B cell (primary cell): ENCODE measurements around the gene CACNA2D2. TPM values are rescaled to one million over a fixed set of nuclear protein-coding genes. Genes with fewer than 3 reads are reported as not detected.

Experiments
- ATAC-seq: fragments of 200-7000 bp; cut with Tn5 transposase; one replicate; pipeline ENCODE4 v1.10.0; 2021; ENCODE audit warnings: low read depth, mild to moderate bottlenecking, moderate number of reproducible peaks, moderate library complexity
- CTCF ChIA-PET: fragments of 350-600 bp; sonication (Branson Sonifier 250); formaldehyde crosslinking; loops from one replicate; lab custom pipeline; 2021; ENCODE audit warnings: antibody characterized with exemption, inconsistent platforms; lab: Charles Lee
- POLR2A ChIA-PET: fragments of 350-600 bp; sonication (Branson Sonifier 250); formaldehyde crosslinking; loops from one replicate; lab custom pipeline; 2021; ENCODE audit warnings: antibody characterized with exemption; lab: Charles Lee
- DNase-seq: peaks from one replicate; pipeline ENCODE4 v3.0.0; 2013
- H2AFZ ChIP-seq: 2 replicates; pipeline ENCODE4 v1.6.1; 2012; ENCODE audit warnings: mild to moderate bottlenecking, low read depth, low read length; ENCODE audit not compliant: insufficient read depth, poor library complexity, severe bottlenecking
- H3K27ac ChIP-seq, 2 donors: 1 replicate in 1 of 2; 2 replicates in 1 of 2; pipeline ENCODE4 v1.5.1; 2012 to 2013; ENCODE audit warnings: low read length in 2 of 2, mild to moderate bottlenecking in 2 of 2, moderate library complexity in 1 of 2
- H3K27me3 ChIP-seq, 4 experiments: fragments of 200-600 bp in 1 of 4; sonication (generic) in 1 of 4; replicated peaks in 1 of 4; 1 replicate in 2 of 4; 2 replicates in 2 of 4; pipeline versions ENCODE4 v1.6.1 to v1.7.0; 2013 to 2016; ENCODE audit warnings: low read length in 3 of 4, mild to moderate bottlenecking in 2 of 4, mixed read lengths in 1 of 4, moderate library complexity in 1 of 4; ENCODE audit not compliant: insufficient read depth in 4 of 4, control insufficient read depth in 3 of 4; ENCODE audit errors: control extremely low read depth in 1 of 4
- H3K36me3 ChIP-seq, 2 experiments: replicated peaks in 1 of 2; 1 replicate in 1 of 2; 2 replicates in 1 of 2; pipeline versions ENCODE4 v1.6.1 to v1.7.1; 2013; ENCODE audit warnings: low read length in 1 of 2; ENCODE audit not compliant: insufficient read depth in 2 of 2, control insufficient read depth in 1 of 2; ENCODE audit errors: control extremely low read depth in 1 of 2, extremely low read depth in 1 of 2
- H3K4me1 ChIP-seq, 2 donors: fragments of 200-600 bp in 1 of 2; sonication (generic) in 1 of 2; 1 replicate in 1 of 2; 2 replicates in 1 of 2; pipeline versions ENCODE4 v1.5.1 to v1.6.1; 2013 to 2017; ENCODE audit warnings: low read length in 2 of 2; ENCODE audit not compliant: control insufficient read depth in 2 of 2, insufficient read depth in 2 of 2
- H3K4me2 ChIP-seq: replicated peaks from 2 replicates; pipeline ENCODE3; 2012; ENCODE audit warnings: mild to moderate bottlenecking, low read depth, low read length; ENCODE audit not compliant: poor library complexity, severe bottlenecking
- H3K4me3 ChIP-seq, 5 experiments: fragments of 200-600 bp in 1 of 5; sonication (generic) in 1 of 5; 1 replicate in 3 of 5; 2 replicates in 2 of 5; pipeline versions ENCODE4 v1.5.1 to v1.7.0; 2011 to 2016; ENCODE audit warnings: low read length in 4 of 5, mild to moderate bottlenecking in 4 of 5, low read depth in 2 of 5, control low read depth in 1 of 5, moderate library complexity in 1 of 5; ENCODE audit not compliant: insufficient read depth in 1 of 5; ENCODE audit errors: control extremely low read depth in 1 of 5, extremely low read depth in 1 of 5
- H3K79me2 ChIP-seq: fragments of 200-600 bp; sonication (generic); one replicate; pipeline ENCODE4 v1.6.0; 2016; ENCODE audit warnings: low read length; ENCODE audit not compliant: control insufficient read depth, insufficient read depth
- H3K9ac ChIP-seq: fragments of 200-600 bp; sonication (generic); 2 replicates; pipeline ENCODE4 v1.6.1; 2017; ENCODE audit warnings: mild to moderate bottlenecking, low read length, moderate library complexity
- H3K9me3 ChIP-seq, 3 donors: one replicate each; pipeline versions ENCODE4 v1.6.1 to v1.7.1; 2013; ENCODE audit warnings: low read length in 2 of 3; ENCODE audit not compliant: control insufficient read depth in 2 of 3, insufficient read depth in 1 of 3; ENCODE audit errors: control extremely low read depth in 1 of 3
- H4K20me1 ChIP-seq: 2 replicates; pipeline ENCODE4 v1.6.0; 2012; ENCODE audit warnings: mild to moderate bottlenecking, low read length; ENCODE audit not compliant: insufficient read depth, control insufficient read depth, poor library complexity, severe bottlenecking
- H3K27ac Mint-ChIP-seq: one replicate; pipeline ENCODE4 v1.8.0; 2021; ENCODE audit warnings: mixed read lengths
- H3K27me3 Mint-ChIP-seq: one replicate; pipeline ENCODE4 v1.8.0; 2021; ENCODE audit warnings: mixed read lengths
- H3K4me1 Mint-ChIP-seq: one replicate; pipeline ENCODE4 v1.8.0; 2021; ENCODE audit warnings: mixed read lengths
- H3K4me3 Mint-ChIP-seq: one replicate; pipeline ENCODE4 v1.8.0; 2021; ENCODE audit warnings: mixed read lengths
- H3K9me3 Mint-ChIP-seq: one replicate; pipeline ENCODE4 v1.8.0; 2022; ENCODE audit warnings: mixed read lengths; ENCODE audit not compliant: insufficient read depth
- EZH2 ChIP-seq: IDR thresholded peaks from 2 replicates; pipeline ENCODE4 v1.6.1; 2012; ENCODE audit warnings: borderline replicate concordance, low read depth, mild to moderate bottlenecking, moderate library complexity, low read length; ENCODE audit not compliant: insufficient read depth, poor library complexity, severe bottlenecking
- WGBS: methylation state at CpG from one replicate; pipeline ENCODE4 v1.1.5; 2013; ENCODE audit warnings: missing lambda C conversion rate; ENCODE audit not compliant: insufficient coverage; 5-methylcytosine and 5-hydroxymethylcytosine counted together
- intact Hi-C: fragments of 100-400 bp; cut with micrococcal nuclease; formaldehyde crosslinking; loops from one replicate; pipeline ENCODE4 v1.10.0; 2022
- polyA plus RNA-seq: library from polyadenylated mRNA; depleted of rRNA; stranded (reverse); fragments of >200 nt; gene quantifications from 2 replicates; pipeline ENCODE4 v1.2.3, GENCODE V29; 2012
- total RNA-seq, 2 donors: library from RNA; stranded (reverse); fragments of 120-200 nt in 1 of 2; gene quantifications; 1 replicate in 1 of 2; 2 replicates in 1 of 2; pipeline versions ENCODE4 v1.2.3 to v1.2.4, GENCODE V29; 2013 to 2022
- TF ChIP-seq, protein P1 (sequence below): fragments of 200-600 bp; IDR thresholded peaks from one replicate; pipeline ENCODE4 v1.8.0; 2022; ENCODE audit warnings: antibody characterized with exemption, mild to moderate bottlenecking

CACNA2D2 gene
- total and polyA plus RNA-seq, 2 donors (not counting 1 experiment from before 2014, with no cell fraction given): 0.69 to 1.2 TPM

DNA sequence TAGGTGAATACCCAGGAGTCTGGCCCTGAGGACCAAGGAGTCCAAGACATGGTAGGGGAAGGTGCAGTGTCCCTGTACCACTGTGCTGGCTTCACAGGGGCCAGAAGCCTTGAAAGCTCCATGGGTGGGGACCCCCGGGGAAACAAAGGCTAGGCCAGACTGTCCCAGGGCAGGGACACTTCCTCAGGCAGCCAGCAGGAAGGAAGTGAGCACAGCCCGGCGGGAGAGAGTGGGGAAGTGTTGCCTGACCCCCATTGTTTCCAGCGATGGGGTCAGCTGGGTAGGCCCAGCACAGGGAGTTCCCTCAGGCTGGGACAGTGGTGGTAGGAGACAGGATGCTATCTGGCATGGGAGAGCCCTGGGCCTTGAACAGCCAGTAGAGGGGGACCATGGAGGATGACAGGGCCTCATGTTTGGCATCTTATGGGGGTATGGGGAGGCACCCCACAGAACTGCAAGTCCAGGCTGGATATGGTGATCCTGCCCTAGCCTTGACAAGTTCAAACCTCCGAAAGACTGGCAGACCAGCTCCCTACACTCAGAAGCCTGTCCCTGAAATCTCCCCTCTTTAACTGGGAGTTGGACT, 179.7 kb downstream of the CACNA2D2 start:
- H3K9me3 Mint-ChIP-seq: no peaks in the 10 kb centered on the region
- peak overlapping the region; percentile 87 for H3K4me3 Mint-ChIP-seq
- Histone ChIP-seq H3K4me3 (no peak overlapping the region), H2AFZ (no peak overlapping the region), H3K4me2 (no peak overlapping the region), H4K20me1 (peaks cover 11% of the 10 kb centered on the region), H3K27me3 (no peaks in the 10 kb centered on the region), H3K4me1 (peaks cover 28 to 53% of the 10 kb centered on the region in 2 donors), H3K9me3 (peaks cover 0 to 3% (median 0%) of the 10 kb centered on the region in 3 donors), H3K36me3 (peaks cover 0 to 18% of the 10 kb centered on the region in 2 experiments), H3K9ac (no peak overlapping the region), H3K79me2 (peaks cover 21% of the 10 kb centered on the region), H3K27ac (no peak overlapping the region)
- peaks cover 50% of the 10 kb centered on the region for H3K4me1 Mint-ChIP-seq
- TF ChIP-seq, protein P1, sequence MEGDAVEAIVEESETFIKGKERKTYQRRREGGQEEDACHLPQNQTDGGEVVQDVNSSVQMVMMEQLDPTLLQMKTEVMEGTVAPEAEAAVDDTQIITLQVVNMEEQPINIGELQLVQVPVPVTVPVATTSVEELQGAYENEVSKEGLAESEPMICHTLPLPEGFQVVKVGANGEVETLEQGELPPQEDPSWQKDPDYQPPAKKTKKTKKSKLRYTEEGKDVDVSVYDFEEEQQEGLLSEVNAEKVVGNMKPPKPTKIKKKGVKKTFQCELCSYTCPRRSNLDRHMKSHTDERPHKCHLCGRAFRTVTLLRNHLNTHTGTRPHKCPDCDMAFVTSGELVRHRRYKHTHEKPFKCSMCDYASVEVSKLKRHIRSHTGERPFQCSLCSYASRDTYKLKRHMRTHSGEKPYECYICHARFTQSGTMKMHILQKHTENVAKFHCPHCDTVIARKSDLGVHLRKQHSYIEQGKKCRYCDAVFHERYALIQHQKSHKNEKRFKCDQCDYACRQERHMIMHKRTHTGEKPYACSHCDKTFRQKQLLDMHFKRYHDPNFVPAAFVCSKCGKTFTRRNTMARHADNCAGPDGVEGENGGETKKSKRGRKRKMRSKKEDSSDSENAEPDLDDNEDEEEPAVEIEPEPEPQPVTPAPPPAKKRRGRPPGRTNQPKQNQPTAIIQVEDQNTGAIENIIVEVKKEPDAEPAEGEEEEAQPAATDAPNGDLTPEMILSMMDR: no peak
- no peak for TF ChIP-seq EZH2
- ChIA-PET POLR2A (interaction anchor here (2.9 kb wide), 1 partner anchor 13 kb away, joined by 16 read pairs; no protein-coding TSS in a partner anchor), CTCF (interaction anchor here (0.8 to 3.1 kb wide), 14 partner anchors 9 to 218 kb away, joined by 3 to 28 read pairs (median 6); partner anchors contain the start of genes HYAL3, IFRD2 and NAA80)
- no peak overlapping the region for H3K27ac Mint-ChIP-seq
- intact Hi-C loops: loop anchor here (1.0 to 5.0 kb wide), 2 partner anchors 49 to 86 kb away; partner anchors contain the start of gene GNAI2
- 41% methylated on average over 4 of the region's 5 CpGs for WGBS
- no peaks in the 10 kb centered on the region for H3K27me3 Mint-ChIP-seq
- DNase-seq (no peak), ATAC-seq (no peak)

GRCh38 chr3:50323092-50323600, 180.3 kb downstream of the CACNA2D2 start:
- Histone ChIP-seq H3K4me2 (no peak overlapping the region), H2AFZ (no peak overlapping the region), H3K79me2 (peaks cover 21% of the 10 kb centered on the region), H3K27me3 (no peaks in the 10 kb centered on the region), H3K9me3 (peaks cover 0 to 3% (median 0%) of the 10 kb centered on the region in 3 donors), H3K4me3 (no peak overlapping the region), H3K36me3 (peaks cover 0 to 18% of the 10 kb centered on the region in 2 experiments), H3K27ac (no peak overlapping the region), H4K20me1 (peaks cover 11% of the 10 kb centered on the region), H3K4me1 (peaks cover 29 to 53% of the 10 kb centered on the region in 2 donors), H3K9ac (no peak overlapping the region)
- DNase-seq: no peak
- Mint-ChIP-seq H3K4me3 (peak overlapping the region; percentile 87), H3K27me3 (no peaks in the 10 kb centered on the region), H3K4me1 (peaks cover 50% of the 10 kb centered on the region), H3K27ac (peak overlapping the region; percentile 53), H3K9me3 (no peaks in the 10 kb centered on the region)
- POLR2A ChIA-PET: interaction anchor here (2.3 to 2.9 kb wide), 2 partner anchors 14 to 24 kb away, joined by 16 to 24 read pairs; partner anchors contain the start of genes HYAL3 and NAA80
- TF ChIP-seq, protein P1: no peak
- no peak for TF ChIP-seq EZH2
- no peak for ATAC-seq
- CTCF ChIA-PET: interaction anchor here (0.6 to 3.1 kb wide), 9 partner anchors 13 to 219 kb away, joined by 3 to 28 read pairs (median 5); partner anchors contain the start of genes HYAL3 and NAA80
- intact Hi-C loops: loop anchor here (5.0 kb wide), 1 partner anchor 86 kb away; the partner anchor contains the start of gene GNAI2
- 56% methylated on average over 4 of the region's 4 CpGs for WGBS
